Psoas muscle (tissue), 8 donors: ENCODE results near the gene ADH4. TPM values are rescaled to one million over a fixed set of nuclear protein-coding genes. Genes with fewer than 3 reads are reported as not detected.

Source experiments
- ATAC-seq, 4 donors: fragments of 200-7000 bp; cut with Tn5 transposase; one replicate each; pipeline ENCODE4 v1.9.1; 2020; ENCODE audit warnings: moderate library complexity in 3 of 4, mild to moderate bottlenecking in 2 of 4
- DNase-seq, 2 donors: peaks; one replicate each; pipeline ENCODE4 v3.0.0-alpha.2; 2020
- H3K27ac ChIP-seq: fragments of 200-600 bp; one replicate; pipeline ENCODE4 v1.8.0; 2022
- H3K27me3 ChIP-seq, 3 donors: fragments of 200-600 bp in 1 of 3; one replicate each; pipeline versions ENCODE4 v1.6.1 to v1.8.0; 2013 to 2022; ENCODE audit warnings: low read length in 2 of 3, mild to moderate bottlenecking in 2 of 3, moderate library complexity in 1 of 3; ENCODE audit not compliant: insufficient read depth in 3 of 3
- H3K36me3 ChIP-seq, 2 donors: fragments of 200-600 bp in 1 of 2; one replicate each; pipeline versions ENCODE4 v1.6.1 to v1.8.0; 2013 to 2022; ENCODE audit warnings: low read depth in 1 of 2, mild to moderate bottlenecking in 1 of 2, moderate library complexity in 1 of 2; ENCODE audit not compliant: insufficient read depth in 1 of 2
- H3K4me1 ChIP-seq: fragments of 200-600 bp; one replicate; pipeline ENCODE4 v1.8.0; 2022
- H3K4me3 ChIP-seq: fragments of 200-600 bp; one replicate; pipeline ENCODE4 v1.8.0; 2022; ENCODE audit warnings: mild to moderate bottlenecking
- H3K9me3 ChIP-seq: fragments of 200-600 bp; one replicate; pipeline ENCODE4 v1.8.0; 2022
- CTCF ChIP-seq: fragments of 200-600 bp; IDR thresholded peaks from one replicate; pipeline ENCODE4 v1.8.0; 2022; ENCODE audit warnings: antibody characterized with exemption
- WGBS, 3 donors: extraction: QIAGEN DNeasy Blood & Tissue Kit; methylation state at CpG; one replicate each; pipeline versions ENCODE4 v1.1.6 to v1.1.7; 2013; 5-methylcytosine and 5-hydroxymethylcytosine counted together
- intact Hi-C, 2 donors: fragments of 100-400 bp; cut with DNase I; formaldehyde crosslinking; loops; one replicate each; pipeline versions ENCODE4 v1.11.0 to v1.14.2; 2022
- polyA plus RNA-seq, 3 donors: library from polyadenylated mRNA; stranded (reverse); fragments of 200-250 nt; gene quantifications; one replicate each; pipeline ENCODE4 v1.2.3, GENCODE V29; 2013
- total RNA-seq, 4 donors: library from RNA; stranded (reverse); fragmentation: NEBNext Ultra II Directional in 2 of 4; extraction: Animal tissue kit (Norgen Biotek cat#: 25700) in 2 of 4; gene quantifications; one replicate each; pipeline versions ENCODE4 v1.2.1 to v1.2.4, GENCODE V29; 2021 to 2023
- donor health status: healthy with polysubstance abuse.
- donor health status: DM: no; HTN: no; CAD: no; lungs with moderate emphysema.
- donor health status: Bipolar disorder and iron deficiency.
- donor health status: healthy.
- donor health status: DM: yes; HTN: yes; CAD: no.
- donor health status: DM: no; HTN: no; CAD: no.
- donor health status: DM: no; HTN: no; CAD: no.
- donor health status: DM: yes; HTN: yes; CAD: no.

ADH4 gene
- total and polyA plus RNA-seq, 7 donors: 0.04 to 0.46 (median 0.16) TPM; not detected in 2

GRCh38 chr4:99090481-99091215 is 53.4 kb downstream of the ADH4 start:
- intact Hi-C loops: no loop called here
- 68 to 82% (median 80%) methylated on average over 2 of the region's 2 CpGs for WGBS, 3 donors
- Histone ChIP-seq H3K4me1 (peaks cover 23% of the 10 kb centered on the region), H3K4me3 (peak overlapping the region; percentile 90), H3K9me3 (no peaks in the 10 kb centered on the region), H3K27ac (no peak overlapping the region), H3K27me3 (no peaks in the 10 kb centered on the region), H3K36me3 (no peaks in the 10 kb centered on the region)
- no peak for DNase-seq
- ATAC-seq: no peak
- TF ChIP-seq CTCF: no peak

DNA sequence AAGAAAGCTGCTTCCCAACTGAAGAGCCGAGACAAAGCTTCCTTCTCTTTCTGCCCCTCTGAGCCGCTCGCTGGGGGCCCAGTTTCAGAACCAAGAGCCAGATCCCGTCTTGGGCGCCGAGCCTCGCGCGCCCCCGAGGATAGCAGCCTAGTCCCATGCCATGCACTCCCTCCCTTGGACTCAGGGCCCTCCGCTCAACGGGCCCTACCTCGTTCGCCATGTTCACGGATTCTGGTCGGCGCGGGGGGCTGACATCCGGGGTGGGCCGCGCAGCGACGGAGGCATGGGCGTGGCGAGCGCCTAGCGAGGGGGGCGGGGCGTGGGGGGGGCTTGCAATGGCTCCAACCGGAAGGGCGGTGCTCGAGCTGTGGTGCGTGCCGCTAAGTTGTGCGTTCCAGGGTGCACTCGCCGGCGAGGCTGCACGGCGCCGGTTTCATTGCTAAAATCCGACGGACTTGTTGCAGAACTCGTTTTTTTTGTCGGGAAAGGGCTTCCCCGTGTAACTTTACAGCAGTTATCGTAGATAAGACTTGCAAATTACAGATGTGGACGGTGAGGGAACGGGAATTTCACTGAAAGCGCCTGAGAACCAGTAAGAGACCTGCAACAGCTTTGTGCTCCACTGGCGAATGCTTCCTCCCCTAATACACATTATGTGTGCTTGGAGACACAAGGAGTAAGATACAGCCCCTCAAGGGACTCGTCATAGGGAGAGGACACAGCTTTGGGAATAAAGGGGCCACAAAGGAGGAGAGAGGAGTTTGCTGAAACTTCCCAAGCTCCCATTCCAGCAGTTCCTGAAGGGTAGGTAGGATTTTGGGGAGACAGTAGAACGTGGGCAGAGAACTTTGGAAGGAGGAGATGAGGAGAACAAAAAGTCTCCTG is 55.4 kb downstream of the ADH4 start, which contains the start of gene ADH5:
Gene ADH5 (minus strand): TSS at position 308 of the 885 bp plus-strand sequence. CDS start 88 bp downstream, at position 220.
- DNase-seq: peak; percentile 93
- H3K36me3 ChIP-seq: peaks cover 5 to 19% of the 10 kb centered on the region in 2 donors
- ATAC-seq: peak; percentile 92 to 98 (median 94)
- no peaks in the 10 kb centered on the region for H3K27me3 ChIP-seq
- H3K27ac ChIP-seq: peak within 1 kb of the TSS; percentile 94
- H3K4me1 ChIP-seq: peaks cover 23% of the 10 kb centered on the region
- TF ChIP-seq CTCF: no peak
- H3K4me3 ChIP-seq: peak within 1 kb of the TSS; percentile 90
- intact Hi-C loops: loop anchor here (5.0 to 10.0 kb wide), 2 partner anchors 154 to 156 kb away; no protein-coding TSS in a partner anchor
- no peaks in the 10 kb centered on the region for H3K9me3 ChIP-seq
- WGBS, 3 donors: 0 to 1% (median 0%) methylated on average over 48 to 53 of the region's 53 CpGs

- Histone ChIP-seq H3K27me3 (no peaks in the 10 kb centered on the region), H3K4me3 (peak overlapping the region; percentile 90), H3K27ac (peak overlapping the region; percentile 94), H3K36me3 (peaks cover 7 to 26% of the 10 kb centered on the region in 2 donors), H3K9me3 (no peaks in the 10 kb centered on the region), H3K4me1 (peaks cover 23% of the 10 kb centered on the region)
- TF ChIP-seq CTCF: no peak
- ATAC-seq (peak; percentile 52 to 81 (median 72)), DNase-seq (peak; percentile 65 to 86)
- intact Hi-C loops: loop anchor here (5.0 to 10.0 kb wide), 2 partner anchors 153 to 156 kb away; no protein-coding TSS in a partner anchor
- 5 to 11% (median 5%) methylated on average over 14 to 15 of the region's 15 CpGs for WGBS, 3 donors
Observed at GRCh38 chr4:99088023-99088449, 56.1 kb downstream of the ADH4 start.

GRCh38 chr4:99084595-99084994 is 59.5 kb downstream of the ADH4 start:
- H3K27me3 ChIP-seq: no peaks in the 10 kb centered on the region
- H3K4me3 ChIP-seq: no peak overlapping the region
- H3K27ac ChIP-seq: no peak overlapping the region
- no peak for DNase-seq
- peaks cover 14 to 60% of the 10 kb centered on the region in 2 donors for H3K36me3 ChIP-seq
- H3K4me1 ChIP-seq: peaks cover 14% of the 10 kb centered on the region
- intact Hi-C loops: loop anchor here in 1 of 2 donors (10.0 kb wide), 1 partner anchor 150 kb away; no protein-coding TSS in a partner anchor
- no peak for ATAC-seq
- WGBS, 3 donors: 85 to 95% (median 90%) methylated on average over 2 of the region's 2 CpGs
- no peaks in the 10 kb centered on the region for H3K9me3 ChIP-seq
- TF ChIP-seq CTCF: no peak
